Neural progenitor cell (in vitro differentiated cells): ENCODE measurements around the gene STK38. TPM values are rescaled to one million over a fixed set of nuclear protein-coding genes. Genes with fewer than 3 reads are reported as not detected.

Source experiments
- DNase-seq: peaks from one replicate; pipeline ENCODE4 v3.0.0-alpha.2; 2016; ENCODE audit warnings: low spot score
- H2AFZ ChIP-seq: fragments of 200-600 bp; sonication (generic); replicated peaks from 2 replicates; pipeline ENCODE4 v1.6.1; 2016; ENCODE audit warnings: antibody characterized with exemption
- H3F3A ChIP-seq: fragments of 200-600 bp; sonication (generic); 2 replicates; pipeline ENCODE4 v1.6.1; 2016; ENCODE audit warnings: antibody characterized with exemption, low read depth
- H3K27ac ChIP-seq: fragments of 200-600 bp; sonication (generic); 2 replicates; pipeline ENCODE4 v1.5.1; 2016; ENCODE audit warnings: mild to moderate bottlenecking
- H3K27me3 ChIP-seq: fragments of 200-600 bp; sonication (generic); 2 replicates; pipeline ENCODE4 v1.6.1; 2016; ENCODE audit warnings: mild to moderate bottlenecking, moderate library complexity
- H3K36me3 ChIP-seq: fragments of 200-600 bp; sonication (generic); 2 replicates; pipeline ENCODE4 v1.5.1; 2016
- H3K4me1 ChIP-seq: fragments of 200-600 bp; sonication (generic); 2 replicates; pipeline ENCODE4 v1.6.1; 2016; ENCODE audit warnings: mixed run types
- H3K4me2 ChIP-seq: fragments of 200-600 bp; sonication (generic); 2 replicates; pipeline ENCODE4 v1.6.1; 2016
- H3K4me3 ChIP-seq: fragments of 200-600 bp; sonication (generic); 2 replicates; pipeline ENCODE4 v1.5.1; 2016
- H3K79me2 ChIP-seq: fragments of 200-600 bp; sonication (generic); 2 replicates; pipeline ENCODE4 v1.6.1; 2016; ENCODE audit warnings: low read depth
- H3K9ac ChIP-seq: fragments of 200-600 bp; sonication (generic); 2 replicates; pipeline ENCODE4 v1.6.1; 2016
- H3K9me3 ChIP-seq: fragments of 200-600 bp; sonication (generic); 2 replicates; pipeline ENCODE4 v1.5.1; 2016; ENCODE audit warnings: low read depth
- H4K20me1 ChIP-seq: fragments of 200-600 bp; sonication (generic); 2 replicates; pipeline ENCODE4 v1.6.1; 2016; ENCODE audit warnings: low read depth
- H3K27ac Mint-ChIP-seq: 3 replicates; pipeline ENCODE4 v1.8.0; 2021; ENCODE audit warnings: mixed read lengths
- H3K27me3 Mint-ChIP-seq: 2 replicates; pipeline ENCODE4 v1.8.0; 2022; ENCODE audit warnings: low read depth, mild to moderate bottlenecking, inconsistent platforms, moderate library complexity, mixed read lengths; ENCODE audit not compliant: insufficient read depth
- H3K36me3 Mint-ChIP-seq: 3 replicates; pipeline ENCODE4 v1.8.0; 2021; ENCODE audit warnings: mixed read lengths
- H3K4me1 Mint-ChIP-seq: 3 replicates; pipeline ENCODE4 v1.8.0; 2021; ENCODE audit warnings: mixed read lengths
- H3K4me3 Mint-ChIP-seq: 3 replicates; pipeline ENCODE4 v1.8.0; 2021; ENCODE audit warnings: mild to moderate bottlenecking, moderate library complexity, mixed read lengths
- H3K9me3 Mint-ChIP-seq: 3 replicates; pipeline ENCODE4 v1.8.0; 2020; ENCODE audit warnings: mixed read lengths
- CTCF ChIP-seq: fragments of 200-600 bp; sonication (generic); IDR thresholded peaks from 2 replicates; pipeline ENCODE4 v1.5.1; 2017; ENCODE audit warnings: antibody characterized with exemption, mild to moderate bottlenecking
- EZH2 ChIP-seq: fragments of 200-600 bp; sonication (generic); IDR thresholded peaks from 2 replicates; pipeline ENCODE4 v1.6.1; 2017; ENCODE audit warnings: antibody characterized with exemption, mild to moderate bottlenecking, moderate library complexity
- EZH2phosphoT487 ChIP-seq: fragments of 200-600 bp; sonication (generic); IDR thresholded peaks from 2 replicates; pipeline ENCODE4 v1.6.1; 2017; ENCODE audit warnings: antibody characterized with exemption
- total RNA-seq: library from RNA; depleted of rRNA; stranded (reverse); fragments of >200 nt; gene quantifications from 2 replicates; pipeline ENCODE4 v1.2.3, GENCODE V29; 2015; ENCODE audit warnings: low replicate concordance

Gene STK38
- total RNA-seq, 1 donor from 2014 or later = 31.9 TPM

DNA sequence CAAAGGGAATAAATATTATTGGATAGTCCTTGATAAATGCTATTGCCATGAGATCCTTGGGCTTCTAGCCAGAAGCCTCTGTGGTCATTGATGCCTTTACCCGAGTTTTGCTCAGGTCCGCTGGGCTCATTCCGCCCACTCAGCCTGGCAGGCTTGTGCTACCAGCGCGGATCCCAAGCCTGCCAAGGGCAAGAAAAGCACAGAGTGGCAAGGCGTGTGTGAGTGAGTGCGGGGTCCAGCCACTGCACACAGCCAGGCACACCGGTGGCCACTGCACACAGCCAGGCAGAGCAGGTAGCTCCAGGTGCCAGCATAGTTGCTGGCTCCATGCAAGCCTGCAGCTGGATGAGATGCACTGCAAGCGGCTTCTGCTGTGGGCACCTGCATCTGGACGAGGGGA lies 38.7 kb downstream of the STK38 start:
- Histone ChIP-seq H3K79me2 (no peaks in the 10 kb centered on the region), H3K4me3 (no peak overlapping the region), H3K27me3 (no peaks in the 10 kb centered on the region), H3K9me3 (no peaks in the 10 kb centered on the region), H3K9ac (no peak overlapping the region), H4K20me1 (no peaks in the 10 kb centered on the region), H3K4me1 (no peaks in the 10 kb centered on the region), H3K27ac (no peak overlapping the region), H3F3A (no peaks in the 10 kb centered on the region), H3K4me2 (no peak overlapping the region), H3K36me3 (no peaks in the 10 kb centered on the region), H2AFZ (no peak overlapping the region)
- no peak for TF ChIP-seq EZH2
- no peak for TF ChIP-seq CTCF
- no peak for TF ChIP-seq EZH2phosphoT487
- no peak for DNase-seq
- H3K4me1 Mint-ChIP-seq = no peaks in the 10 kb centered on the region
- H3K9me3 Mint-ChIP-seq = no peaks in the 10 kb centered on the region
- peaks cover 32% of the 10 kb centered on the region for H3K36me3 Mint-ChIP-seq
- no peaks in the 10 kb centered on the region for H3K27me3 Mint-ChIP-seq
- no peak overlapping the region for H3K27ac Mint-ChIP-seq
- H3K4me3 Mint-ChIP-seq = no peak overlapping the region

DNA sequence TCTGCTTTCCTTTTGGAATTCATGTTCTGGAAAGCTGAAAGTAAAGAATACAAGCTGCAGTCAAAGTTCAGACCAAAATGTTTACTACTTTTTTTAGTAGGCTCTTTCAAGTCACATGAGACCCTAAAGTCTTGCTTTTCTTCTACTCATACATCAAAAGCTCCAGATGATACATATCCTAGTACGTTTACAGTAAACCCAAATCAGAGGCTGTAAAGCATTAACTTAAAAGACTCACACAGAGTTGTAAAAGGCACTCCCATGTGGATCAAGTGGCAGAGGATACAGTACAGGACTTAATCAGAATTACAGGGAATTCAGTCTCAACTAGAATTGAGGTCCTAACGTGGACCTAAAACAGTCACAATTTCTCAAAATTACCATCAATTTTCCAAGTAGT lies 40.7 kb downstream of the STK38 start:
- H3K36me3 ChIP-seq = no peaks in the 10 kb centered on the region
- H4K20me1 ChIP-seq = no peaks in the 10 kb centered on the region
- H3K36me3 Mint-ChIP-seq = peaks cover 30% of the 10 kb centered on the region

DNA sequence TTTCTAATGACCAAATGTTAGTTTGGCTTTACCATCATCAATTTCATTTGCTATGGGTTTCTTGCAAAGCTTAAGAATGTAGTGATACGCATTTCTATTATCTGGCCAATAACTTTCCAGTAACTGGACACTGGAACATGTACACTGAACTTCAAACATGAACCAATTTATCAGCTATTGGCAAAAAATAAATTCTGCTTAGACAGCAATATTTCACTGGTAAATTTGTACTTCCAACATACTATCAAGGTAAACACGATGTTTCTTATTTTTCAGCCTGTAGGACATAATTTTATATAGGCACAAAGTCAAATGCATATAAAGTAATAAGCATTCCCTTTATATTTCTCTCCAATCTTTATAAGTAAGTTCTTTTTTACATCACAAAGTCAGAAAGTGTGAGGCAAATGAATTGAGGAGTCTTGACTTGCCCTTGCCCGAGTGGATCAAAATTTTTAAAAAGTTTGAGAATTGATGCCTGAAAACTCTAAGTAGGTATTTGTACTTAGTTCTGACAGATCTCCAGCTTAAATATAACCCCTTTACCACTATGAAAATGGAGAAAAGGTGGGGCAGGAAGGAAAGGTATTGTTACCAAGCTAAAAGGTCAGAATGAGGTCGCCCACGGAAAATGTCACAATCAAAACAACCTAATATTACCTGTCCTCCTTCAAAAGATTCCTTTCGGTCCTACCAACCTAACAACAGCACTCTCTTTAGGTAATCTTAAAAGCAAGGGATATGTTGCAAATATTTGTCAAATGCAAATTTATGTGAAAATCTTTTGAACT lies 41.3 kb downstream of the STK38 start:
- no peak overlapping the region for H3K27ac ChIP-seq
- no peaks in the 10 kb centered on the region for H4K20me1 ChIP-seq
- DNase-seq = no peak
- H3K9me3 ChIP-seq = no peaks in the 10 kb centered on the region
- no peaks in the 10 kb centered on the region for H3K36me3 ChIP-seq
- H3K79me2 ChIP-seq = no peaks in the 10 kb centered on the region
- H3K4me1 ChIP-seq = no peaks in the 10 kb centered on the region
- H3K36me3 Mint-ChIP-seq = peaks cover 29% of the 10 kb centered on the region
- H3K27me3 Mint-ChIP-seq = no peaks in the 10 kb centered on the region
- H3K4me3 ChIP-seq = no peak overlapping the region
- TF ChIP-seq EZH2 (no peak), EZH2phosphoT487 (no peak), CTCF (no peak)
- H2AFZ ChIP-seq = no peak overlapping the region
- no peak overlapping the region for H3K9ac ChIP-seq
- no peaks in the 10 kb centered on the region for H3F3A ChIP-seq
- H3K4me3 Mint-ChIP-seq = no peak overlapping the region
- H3K9me3 Mint-ChIP-seq = no peaks in the 10 kb centered on the region
- no peaks in the 10 kb centered on the region for H3K27me3 ChIP-seq
- no peak overlapping the region for H3K4me2 ChIP-seq
- no peak overlapping the region for H3K27ac Mint-ChIP-seq
- H3K4me1 Mint-ChIP-seq = no peaks in the 10 kb centered on the region

More for the DNA sequence above, 40.7 kb downstream of the STK38 start:
- H3K4me3 ChIP-seq = no peak overlapping the region
- H3K9ac ChIP-seq = no peak overlapping the region
- H3K4me1 Mint-ChIP-seq = no peaks in the 10 kb centered on the region
- H3K4me2 ChIP-seq = no peak overlapping the region
- no peaks in the 10 kb centered on the region for H3K4me1 ChIP-seq
- no peaks in the 10 kb centered on the region for H3K9me3 Mint-ChIP-seq
- H3K27me3 Mint-ChIP-seq = no peaks in the 10 kb centered on the region
- H3K27me3 ChIP-seq = no peaks in the 10 kb centered on the region
- H3K27ac Mint-ChIP-seq = no peak overlapping the region
- DNase-seq = no peak
- H3K4me3 Mint-ChIP-seq = no peak overlapping the region
- H3K79me2 ChIP-seq = no peaks in the 10 kb centered on the region
- H3F3A ChIP-seq = no peaks in the 10 kb centered on the region
- TF ChIP-seq CTCF (no peak), EZH2phosphoT487 (no peak), EZH2 (no peak)
- no peaks in the 10 kb centered on the region for H3K9me3 ChIP-seq
- H3K27ac ChIP-seq = no peak overlapping the region
- H2AFZ ChIP-seq = no peak overlapping the region
